HEK293 (cell line): ENCODE measurements around the gene HUNK.

ENCODE experiments used
- CTCF ChIA-PET: fragments of 350-600 bp; formaldehyde crosslinking; extraction: SDS; loops from one replicate; lab custom pipeline; 2021; ENCODE audit warnings: antibody characterized with exemption; lab: Yijun Ruan, JAX
- POLR2A ChIA-PET: fragments of 300-600 bp; formaldehyde crosslinking; extraction: SDS; loops from one replicate; lab custom pipeline; 2020; ENCODE audit warnings: antibody characterized with exemption, inconsistent platforms; lab: Yijun Ruan, JAX
- H3K27ac ChIP-seq: fragments of 200-500 bp; sonication (Bioruptor generic); 2 replicates; pipeline ENCODE4 v1.5.1; 2014; ENCODE audit warnings: low read depth, low read length, control low read depth, inconsistent platforms; ENCODE audit errors: extremely low read depth
- H3K36me3 ChIP-seq, 2 experiments: fragments of 200-500 bp in 1 of 2; sonication (Bioruptor generic) in 1 of 2; 1 replicate in 1 of 2; 2 replicates in 1 of 2; pipeline ENCODE4 v1.5.1; 2014 to 2017; ENCODE audit warnings: inconsistent platforms in 2 of 2, low read length in 2 of 2; ENCODE audit not compliant: control insufficient read depth in 2 of 2, insufficient read depth in 1 of 2
- H3K4me1 ChIP-seq: fragments of 200-500 bp; sonication (Bioruptor generic); 2 replicates; pipeline ENCODE4 v1.5.1; 2014; ENCODE audit warnings: mild to moderate bottlenecking, low read length, inconsistent platforms; ENCODE audit not compliant: control insufficient read depth, insufficient read depth
- H3K4me3 ChIP-seq: 2 replicates; pipeline ENCODE4 v1.5.1; 2011; ENCODE audit warnings: low read depth, mild to moderate bottlenecking, control low read depth, low read length, moderate library complexity
- H3K9me3 ChIP-seq: fragments of 200-500 bp; sonication (Bioruptor generic); 2 replicates; pipeline ENCODE4 v1.5.1; 2014; ENCODE audit warnings: low read depth, low read length, inconsistent platforms; ENCODE audit not compliant: control insufficient read depth, insufficient read depth
- FEZF1 ChIP-seq: fragments of 450-650 bp; formaldehyde crosslinking; IDR thresholded peaks from 2 replicates; pipeline ENCODE4 v1.5.1; 2016; ENCODE audit warnings: missing biosample characterization, missing genetic modification characterization
- GFI1B ChIP-seq: fragments of 450-650 bp; formaldehyde crosslinking; IDR thresholded peaks from 2 replicates; pipeline ENCODE4 v1.5.1; 2016; ENCODE audit warnings: missing biosample characterization, missing genetic modification characterization
- KLF7 ChIP-seq: fragments of 450-650 bp; formaldehyde crosslinking; IDR thresholded peaks from 2 replicates; pipeline ENCODE4 v1.5.1; 2016; ENCODE audit warnings: missing biosample characterization, missing genetic modification characterization, borderline replicate concordance
- OSR2 ChIP-seq: fragments of 450-650 bp; formaldehyde crosslinking; IDR thresholded peaks from 2 replicates; pipeline ENCODE4 v1.5.1; 2016; ENCODE audit warnings: missing biosample characterization, missing genetic modification characterization
- PRDM10 ChIP-seq: fragments of 450-650 bp; formaldehyde crosslinking; IDR thresholded peaks from 2 replicates; pipeline ENCODE4 v1.5.1; 2016; ENCODE audit warnings: missing biosample characterization, missing genetic modification characterization
- REST ChIP-seq: fragments of 450-650 bp; formaldehyde crosslinking; IDR thresholded peaks from 2 replicates; pipeline ENCODE4 v1.5.1; 2016; ENCODE audit warnings: missing biosample characterization, missing genetic modification characterization
- ZFHX2 ChIP-seq: fragments of 450-650 bp; formaldehyde crosslinking; conservative IDR thresholded peaks from 2 replicates; pipeline ENCODE4 v1.5.1; 2016; ENCODE audit warnings: missing biosample characterization, missing genetic modification characterization
- ZFP69B ChIP-seq: fragments of 450-650 bp; formaldehyde crosslinking; IDR thresholded peaks from 2 replicates; pipeline ENCODE4 v1.5.1; 2016; ENCODE audit warnings: missing biosample characterization, missing genetic modification characterization
- ZNF112 ChIP-seq: fragments of 450-650 bp; formaldehyde crosslinking; IDR thresholded peaks from 2 replicates; pipeline ENCODE4 v1.5.0; 2017; ENCODE audit warnings: missing biosample characterization, missing genetic modification characterization
- ZNF155 ChIP-seq: fragments of 450-650 bp; formaldehyde crosslinking; IDR thresholded peaks from 2 replicates; pipeline ENCODE4 v1.5.1; 2016; ENCODE audit warnings: missing biosample characterization, missing genetic modification characterization
- ZNF23 ChIP-seq: fragments of 450-650 bp; formaldehyde crosslinking; IDR thresholded peaks from 2 replicates; pipeline ENCODE4 v1.5.1; 2016; ENCODE audit warnings: missing biosample characterization, missing genetic modification characterization, borderline replicate concordance
- ZNF324 ChIP-seq: fragments of 450-650 bp; formaldehyde crosslinking; IDR thresholded peaks from 2 replicates; pipeline ENCODE4 v1.5.1; 2016; ENCODE audit warnings: missing biosample characterization, missing genetic modification characterization
- ZNF37A ChIP-seq: fragments of 450-650 bp; IDR thresholded peaks from 2 replicates; pipeline ENCODE4 v1.5.1; 2018; ENCODE audit warnings: missing biosample characterization, missing genetic modification characterization
- ZNF404 ChIP-seq: fragments of 450-650 bp; formaldehyde crosslinking; IDR thresholded peaks from 2 replicates; pipeline ENCODE4 v1.5.1; 2017; ENCODE audit warnings: missing biosample characterization, missing genetic modification characterization
- ZNF514 ChIP-seq: fragments of 450-650 bp; formaldehyde crosslinking; IDR thresholded peaks from 2 replicates; pipeline ENCODE4 v1.5.1; 2016; ENCODE audit warnings: missing biosample characterization, missing genetic modification characterization
- ZNF544 ChIP-seq: fragments of 450-650 bp; formaldehyde crosslinking; IDR thresholded peaks from 2 replicates; pipeline ENCODE4 v1.5.0; 2017; ENCODE audit warnings: missing biosample characterization, missing genetic modification characterization
- ZNF776 ChIP-seq: fragments of 450-650 bp; formaldehyde crosslinking; IDR thresholded peaks from 2 replicates; pipeline ENCODE4 v1.5.0; 2017; ENCODE audit warnings: missing biosample characterization, missing genetic modification characterization, borderline replicate concordance
- ZSCAN18 ChIP-seq: fragments of 450-650 bp; formaldehyde crosslinking; IDR thresholded peaks from 2 replicates; pipeline ENCODE4 v1.5.1; 2016; ENCODE audit warnings: missing biosample characterization, missing genetic modification characterization
- TF ChIP-seq, protein P1 (sequence below): fragments of 450-650 bp; IDR thresholded peaks from 2 replicates; pipeline ENCODE4 v1.5.1; 2018; ENCODE audit warnings: missing biosample characterization, mild to moderate bottlenecking, missing genetic modification characterization
- TF ChIP-seq, protein P2 (sequence below): fragments of 450-650 bp; formaldehyde crosslinking; IDR thresholded peaks from 2 replicates; pipeline ENCODE4 v1.5.1; 2016; ENCODE audit warnings: missing biosample characterization, missing genetic modification characterization

The HUNK gene

DNA sequence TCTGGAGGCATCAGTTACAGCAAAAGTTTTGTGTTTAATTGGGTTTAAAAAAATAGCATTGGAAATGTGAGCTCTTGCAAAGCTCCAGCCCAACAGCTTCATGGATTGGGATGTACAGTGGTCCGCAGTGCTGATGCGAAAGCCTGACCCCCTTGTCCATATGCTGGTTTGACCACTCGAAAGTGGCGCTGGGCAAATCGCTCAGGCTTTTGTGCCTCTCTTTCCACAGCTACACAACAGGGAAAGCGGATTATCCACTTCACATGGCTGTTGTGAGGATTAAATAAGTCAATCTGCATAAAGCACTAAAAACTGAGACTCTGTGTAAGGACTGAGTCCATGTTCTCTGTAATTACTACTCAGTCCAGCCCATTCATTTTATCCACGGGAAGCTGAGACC is 57.2 kb downstream of the HUNK start:
- H3K4me3 ChIP-seq = no peak overlapping the region
- CTCF ChIA-PET = interaction anchor here (0.6 to 1.3 kb wide), 3 partner anchors 32 to 81 kb away, joined by 4 read pairs; no protein-coding TSS in a partner anchor
- no peak overlapping the region for H3K27ac ChIP-seq
- peaks cover 14% of the 10 kb centered on the region; the same call in 1 of the 2 replicates for H3K4me1 ChIP-seq
- no peak for TF ChIP-seq ZSCAN18 (tag by site-specific recombination)
- TF ChIP-seq FEZF1 (tag by site-specific recombination) = no peak
- TF ChIP-seq ZNF404 = no peak
- no peak for TF ChIP-seq ZNF776 (tag by site-specific recombination)
- no peak for TF ChIP-seq ZNF544 (tag by site-specific recombination)
- no peak for TF ChIP-seq REST
- TF ChIP-seq ZFP69B (tag by site-specific recombination) = no peak
- TF ChIP-seq, protein P1, sequence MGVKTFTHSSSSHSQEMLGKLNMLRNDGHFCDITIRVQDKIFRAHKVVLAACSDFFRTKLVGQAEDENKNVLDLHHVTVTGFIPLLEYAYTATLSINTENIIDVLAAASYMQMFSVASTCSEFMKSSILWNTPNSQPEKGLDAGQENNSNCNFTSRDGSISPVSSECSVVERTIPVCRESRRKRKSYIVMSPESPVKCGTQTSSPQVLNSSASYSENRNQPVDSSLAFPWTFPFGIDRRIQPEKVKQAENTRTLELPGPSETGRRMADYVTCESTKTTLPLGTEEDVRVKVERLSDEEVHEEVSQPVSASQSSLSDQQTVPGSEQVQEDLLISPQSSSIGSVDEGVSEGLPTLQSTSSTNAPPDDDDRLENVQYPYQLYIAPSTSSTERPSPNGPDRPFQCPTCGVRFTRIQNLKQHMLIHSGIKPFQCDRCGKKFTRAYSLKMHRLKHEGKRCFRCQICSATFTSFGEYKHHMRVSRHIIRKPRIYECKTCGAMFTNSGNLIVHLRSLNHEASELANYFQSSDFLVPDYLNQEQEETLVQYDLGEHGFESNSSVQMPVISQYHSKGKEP (tag by site-specific recombination) = no peak
- 0 out of 2 replicates have a peak, but pooled peaks cover 4% of the 10 kb centered on the region for H3K9me3 ChIP-seq
- peaks cover 4 to 10% of the 10 kb centered on the region in 2 experiments; a peak in 2 of 3 replicates for H3K36me3 ChIP-seq
- POLR2A ChIA-PET = no interaction called here

GRCh38 chr21:31931644-31932469 is 59.0 kb downstream of the HUNK start:
- Histone ChIP-seq H3K4me3 (no peak overlapping the region), H3K27ac (no peak overlapping the region), H3K36me3 (no peaks in the 10 kb centered on the region; a peak in 1 of 3 replicates), H3K4me1 (peaks cover 15% of the 10 kb centered on the region), H3K9me3 (no peaks in the 10 kb centered on the region)
- CTCF ChIA-PET = no interaction called here
- peak; percentile 32 for TF ChIP-seq ZFHX2 (tag by site-specific recombination)
- TF ChIP-seq ZNF514 (tag by site-specific recombination) = no peak
- POLR2A ChIA-PET = no interaction called here

DNA sequence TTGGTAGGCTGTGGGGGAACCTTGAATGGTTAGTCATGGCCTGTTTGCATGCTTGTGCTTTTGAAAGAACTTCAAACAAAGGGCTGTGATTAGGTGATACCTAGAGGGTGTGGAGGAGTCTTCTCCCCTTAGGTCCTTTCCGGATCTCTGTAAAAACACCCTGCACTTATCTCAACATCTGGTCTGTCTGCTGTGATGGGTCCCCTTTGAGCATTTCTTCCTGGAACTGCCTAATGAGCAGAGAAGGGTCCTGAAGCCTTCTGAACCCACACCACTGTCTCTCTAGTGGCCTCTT is 59.6 kb downstream of the HUNK start:
- H3K9me3 ChIP-seq = no peaks in the 10 kb centered on the region
- H3K36me3 ChIP-seq = no peaks in the 10 kb centered on the region; a peak in 1 of 3 replicates
- H3K4me1 ChIP-seq = peaks cover 21% of the 10 kb centered on the region
- ChIA-PET POLR2A (no interaction called here), CTCF (no interaction called here)
- H3K4me3 ChIP-seq = no peak overlapping the region
- no peak overlapping the region for H3K27ac ChIP-seq
- TF ChIP-seq KLF7 (tag by site-specific recombination) (no peak), ZNF324 (tag by site-specific recombination) (no peak), ZNF112 (tag by site-specific recombination) (no peak), ZNF37A (no peak), ZNF155 (no peak), GFI1B (tag by site-specific recombination) (no peak), OSR2 (no peak), PRDM10 (tag by site-specific recombination) (no peak), ZNF23 (tag by site-specific recombination) (no peak)
- TF ChIP-seq, protein P2, sequence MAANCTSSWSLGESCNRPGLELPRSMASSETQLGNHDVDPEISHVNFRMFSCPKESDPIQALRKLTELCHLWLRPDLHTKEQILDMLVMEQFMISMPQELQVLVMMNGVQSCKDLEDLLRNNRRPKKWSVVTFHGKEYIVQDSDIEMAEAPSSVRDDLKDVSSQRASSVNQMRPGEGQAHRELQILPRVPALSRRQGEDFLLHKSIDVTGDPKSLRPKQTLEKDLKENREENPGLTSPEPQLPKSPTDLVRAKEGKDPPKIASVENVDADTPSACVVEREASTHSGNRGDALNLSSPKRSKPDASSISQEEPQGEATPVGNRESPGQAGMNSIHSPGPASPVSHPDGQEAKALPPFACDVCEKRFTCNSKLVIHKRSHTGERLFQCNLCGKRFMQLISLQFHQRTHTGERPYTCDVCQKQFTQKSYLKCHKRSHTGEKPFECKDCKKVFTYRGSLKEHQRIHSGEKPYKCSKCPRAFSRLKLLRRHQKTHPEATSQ (tag by site-specific recombination) = no peak
